MG63 (cell line): ENCODE results near the gene PRDM12. TPM values are rescaled to one million over a fixed set of nuclear protein-coding genes. Genes with fewer than 3 reads are reported as not detected.
A peak's percentile ranks its signal among the peaks of the same experiment; 100 is the strongest.

ENCODE experiments used
- DNase-seq: peaks from one replicate; pipeline ENCODE4 v3.0.0-alpha.2; 2020
- H3K27me3 ChIP-seq: fragments of 250-450 bp; sonication (Bioruptor Pico); 2 replicates; pipeline ENCODE4 v1.5.1; 2020; ENCODE audit warnings: mild to moderate bottlenecking, moderate library complexity
- H3K36me3 ChIP-seq: fragments of 250-450 bp; sonication (Bioruptor Pico); 2 replicates; pipeline ENCODE4 v1.5.1; 2020; ENCODE audit warnings: mild to moderate bottlenecking, moderate library complexity
- H3K4me3 ChIP-seq: fragments of 250-450 bp; sonication (Bioruptor Pico); 2 replicates; pipeline ENCODE4 v1.5.1; 2020; ENCODE audit warnings: mild to moderate bottlenecking, moderate library complexity
- H3K9me3 ChIP-seq: fragments of 250-450 bp; sonication (Bioruptor Pico); 2 replicates; pipeline ENCODE4 v1.5.1; 2020; ENCODE audit warnings: mild to moderate bottlenecking, moderate library complexity
- total RNA-seq: library from RNA; depleted of rRNA; stranded (reverse); fragments of >200 nt; shearing (Covaris generic); gene quantifications from 2 replicates; pipeline ENCODE4 v1.2.3, GENCODE V29; 2014; ENCODE audit warnings: low replicate concordance

The PRDM12 gene
- total RNA-seq, 1 experiment from 2014 or later = not detected

DNA sequence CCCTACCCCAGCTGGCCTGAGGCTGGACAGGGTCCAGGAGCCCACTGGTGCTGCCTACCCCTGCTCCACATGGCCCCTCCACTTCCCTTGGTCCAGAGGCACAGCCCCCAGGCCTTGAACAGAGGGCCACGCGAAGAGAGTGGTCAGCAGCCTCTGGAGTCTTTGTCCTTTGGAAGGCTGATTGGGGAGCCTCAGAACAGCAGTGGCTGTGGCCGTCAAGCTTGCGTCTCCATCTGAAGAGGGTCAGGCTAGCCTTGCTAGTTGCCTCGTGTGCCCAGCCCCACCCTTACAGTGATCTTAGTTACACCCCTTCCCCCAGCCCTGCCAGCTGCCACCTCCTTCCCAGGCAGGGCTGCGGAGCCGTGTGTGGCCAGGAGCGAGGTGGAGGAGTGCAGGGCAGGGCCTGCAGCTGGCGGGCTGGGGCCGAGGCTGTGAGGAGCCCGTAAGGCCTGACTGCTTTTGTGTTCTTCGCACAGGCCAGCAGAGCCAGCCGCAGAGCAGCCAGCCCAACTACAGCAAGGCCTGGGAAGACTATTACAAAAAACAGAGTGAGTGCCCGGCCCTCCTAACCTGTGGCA is 30.1 kb upstream of the PRDM12 start:
- no peaks in the 10 kb centered on the region for H3K27me3 ChIP-seq
- no peaks in the 10 kb centered on the region for H3K9me3 ChIP-seq
- H3K4me3 ChIP-seq = no peak overlapping the region
- no peak for DNase-seq
- peaks cover 36% of the 10 kb centered on the region for H3K36me3 ChIP-seq

DNA sequence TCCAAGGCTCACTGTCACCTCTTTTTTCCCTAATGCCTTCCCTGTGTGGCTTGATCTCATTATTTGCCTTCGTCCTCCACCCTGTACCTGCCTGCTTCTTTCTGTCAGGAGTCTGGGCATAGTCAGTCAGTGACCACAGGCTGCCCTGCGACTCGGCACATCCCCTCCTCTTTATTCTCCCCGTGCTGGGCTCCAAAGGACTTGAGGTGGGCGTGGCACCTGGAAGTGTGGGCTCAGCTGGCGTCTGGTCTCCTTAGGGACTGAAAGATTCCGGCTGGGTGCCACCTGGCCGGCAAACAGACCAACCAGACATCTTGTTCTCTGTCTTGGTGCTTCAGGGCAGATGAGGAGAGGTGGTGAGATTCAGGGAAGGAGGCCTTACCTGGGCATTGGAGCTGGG is 29.6 kb upstream of the PRDM12 start:
- peaks cover 36% of the 10 kb centered on the region for H3K36me3 ChIP-seq
- no peaks in the 10 kb centered on the region for H3K9me3 ChIP-seq

DNA sequence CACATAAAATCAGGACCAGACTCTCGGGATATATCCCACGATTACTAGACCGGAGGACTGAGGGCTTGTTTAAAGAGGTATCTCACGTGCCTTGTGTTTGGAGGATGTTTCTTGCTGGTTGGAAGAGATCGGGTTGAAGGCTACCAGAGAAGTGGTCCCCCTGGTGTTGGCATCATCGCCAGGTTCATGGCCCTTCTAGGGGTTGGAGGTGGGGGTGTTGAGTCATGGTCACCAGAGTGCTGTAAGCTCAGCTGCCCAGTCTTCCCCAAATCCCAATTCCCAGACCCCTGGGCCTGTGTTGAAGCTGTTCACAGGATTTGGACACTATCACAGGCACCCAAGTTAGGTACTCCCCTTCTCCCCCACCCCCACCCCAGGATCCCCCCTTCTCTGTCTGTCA is 29.1 kb upstream of the PRDM12 start:
- Histone ChIP-seq H3K36me3 (peaks cover 32% of the 10 kb centered on the region), H3K27me3 (no peaks in the 10 kb centered on the region), H3K9me3 (no peaks in the 10 kb centered on the region), H3K4me3 (no peak overlapping the region)
- no peak for DNase-seq

More for the DNA sequence above, 29.6 kb upstream of the PRDM12 start:
- Histone ChIP-seq H3K4me3 (no peak overlapping the region), H3K27me3 (no peaks in the 10 kb centered on the region)
- no peak for DNase-seq

DNA sequence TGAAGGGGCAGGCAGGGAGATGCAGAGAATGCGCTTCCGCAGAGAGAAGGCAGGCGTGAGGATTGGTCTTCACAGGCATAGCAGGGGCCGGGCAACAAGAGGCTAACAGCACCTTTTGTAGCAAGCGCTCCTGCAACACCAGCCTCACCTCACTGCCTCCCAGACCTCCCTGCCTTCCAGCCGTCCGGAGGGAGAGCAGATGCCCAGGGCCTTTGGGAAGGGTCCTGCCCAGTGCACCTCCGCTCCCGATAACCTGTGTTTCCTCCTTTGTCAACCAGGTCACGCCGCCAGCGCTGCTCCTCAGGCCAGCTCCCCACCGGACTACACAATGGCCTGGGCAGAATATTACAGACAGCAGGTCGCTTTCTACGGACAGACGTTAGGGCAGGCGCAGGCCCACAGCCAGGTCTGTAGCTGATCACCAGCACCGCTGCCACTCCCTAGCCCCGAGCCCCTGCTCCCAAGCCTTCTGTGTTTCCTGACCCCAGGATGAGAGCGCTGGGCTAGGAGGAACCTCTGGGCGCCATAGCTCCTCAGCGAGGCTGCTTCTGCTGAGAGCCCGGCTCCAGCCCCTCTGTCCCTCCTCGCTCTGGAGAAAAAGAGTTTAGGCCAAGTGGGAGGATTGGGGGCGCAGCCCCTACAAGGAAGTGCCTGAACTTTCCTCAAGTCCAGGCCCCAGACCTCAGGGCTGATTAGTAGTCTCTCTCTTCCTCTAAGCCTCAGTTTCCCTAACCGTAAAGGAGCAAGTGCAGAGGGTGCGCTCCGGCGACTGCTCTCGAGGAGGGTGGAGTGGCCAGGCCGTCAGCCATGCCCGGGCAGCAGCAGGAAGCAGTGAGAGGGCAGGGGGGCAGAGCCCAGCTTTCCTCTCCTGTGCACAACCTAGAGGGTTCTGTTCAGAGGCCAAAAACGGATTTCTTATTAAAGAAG is 28.4 kb upstream of the PRDM12 start:
- no peak overlapping the region for H3K4me3 ChIP-seq
- DNase-seq = no peak
- H3K9me3 ChIP-seq = no peaks in the 10 kb centered on the region
- H3K36me3 ChIP-seq = peaks cover 26% of the 10 kb centered on the region
- H3K27me3 ChIP-seq = no peaks in the 10 kb centered on the region

DNA sequence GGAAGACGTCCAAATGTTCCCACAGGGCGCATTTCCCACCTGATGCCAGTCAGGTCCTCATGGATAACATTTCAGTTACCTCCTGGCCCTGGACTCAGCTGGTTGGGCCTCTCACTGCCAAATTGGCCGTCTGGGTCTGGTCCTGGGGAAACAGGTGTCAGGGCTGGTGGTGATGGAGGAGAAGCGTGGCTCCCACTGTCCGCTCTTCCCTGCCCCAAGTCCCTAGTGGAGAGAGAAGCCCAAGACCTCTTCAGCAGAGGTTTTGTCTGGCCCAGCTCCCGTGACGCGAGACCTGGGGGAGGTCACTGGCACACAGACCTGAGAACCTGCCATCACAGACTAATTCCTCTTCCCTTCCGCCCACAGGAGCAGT is 27.8 kb upstream of the PRDM12 start:
- H3K36me3 ChIP-seq = peaks cover 19% of the 10 kb centered on the region
- DNase-seq = no peak
- H3K27me3 ChIP-seq = no peaks in the 10 kb centered on the region
- H3K9me3 ChIP-seq = no peaks in the 10 kb centered on the region
- H3K4me3 ChIP-seq = no peak overlapping the region

DNA sequence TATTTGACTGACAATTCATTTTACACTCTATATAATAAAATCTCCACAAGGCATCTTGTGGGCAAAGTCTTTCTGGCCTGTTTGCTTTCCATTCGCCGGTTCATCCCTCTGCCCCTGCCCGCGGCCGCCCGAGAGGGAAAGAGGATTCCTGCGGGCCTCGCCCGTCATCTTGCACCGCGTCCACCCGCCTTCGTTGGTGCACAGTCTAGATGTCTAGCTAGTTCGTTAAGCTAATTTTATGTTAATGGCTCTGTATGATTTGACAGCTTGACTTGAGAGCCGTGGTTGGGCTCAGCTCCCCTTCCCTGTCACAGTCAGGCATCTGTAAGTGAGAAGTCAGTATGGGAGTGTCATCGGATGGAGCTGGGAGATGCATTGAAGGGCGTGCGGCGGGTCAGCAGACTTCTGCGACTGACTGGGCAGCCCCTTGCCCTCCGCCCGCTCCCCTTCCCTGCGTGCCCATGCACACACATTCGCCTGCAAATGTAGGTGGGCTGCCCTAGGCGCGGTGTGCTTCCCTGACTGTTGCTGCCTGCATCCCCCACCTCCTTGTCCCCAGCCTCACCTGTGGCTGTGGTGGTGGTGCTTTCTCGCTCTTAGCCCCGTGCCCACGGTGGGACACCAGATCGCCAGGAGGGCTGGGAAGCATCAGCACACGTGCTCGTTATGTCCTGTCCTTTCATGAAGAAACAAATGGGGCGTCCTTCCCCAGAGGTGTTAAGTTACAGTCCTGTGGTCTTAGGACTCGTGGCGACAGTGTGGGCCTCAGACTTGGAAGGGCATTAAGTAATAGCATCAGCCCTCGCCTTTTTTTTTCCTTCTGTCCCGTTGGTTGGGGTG is 25.9 kb upstream of the PRDM12 start:
- Histone ChIP-seq H3K27me3 (no peaks in the 10 kb centered on the region), H3K4me3 (no peak overlapping the region), H3K36me3 (peaks cover 18% of the 10 kb centered on the region), H3K9me3 (no peaks in the 10 kb centered on the region)
- DNase-seq = no peak

DNA sequence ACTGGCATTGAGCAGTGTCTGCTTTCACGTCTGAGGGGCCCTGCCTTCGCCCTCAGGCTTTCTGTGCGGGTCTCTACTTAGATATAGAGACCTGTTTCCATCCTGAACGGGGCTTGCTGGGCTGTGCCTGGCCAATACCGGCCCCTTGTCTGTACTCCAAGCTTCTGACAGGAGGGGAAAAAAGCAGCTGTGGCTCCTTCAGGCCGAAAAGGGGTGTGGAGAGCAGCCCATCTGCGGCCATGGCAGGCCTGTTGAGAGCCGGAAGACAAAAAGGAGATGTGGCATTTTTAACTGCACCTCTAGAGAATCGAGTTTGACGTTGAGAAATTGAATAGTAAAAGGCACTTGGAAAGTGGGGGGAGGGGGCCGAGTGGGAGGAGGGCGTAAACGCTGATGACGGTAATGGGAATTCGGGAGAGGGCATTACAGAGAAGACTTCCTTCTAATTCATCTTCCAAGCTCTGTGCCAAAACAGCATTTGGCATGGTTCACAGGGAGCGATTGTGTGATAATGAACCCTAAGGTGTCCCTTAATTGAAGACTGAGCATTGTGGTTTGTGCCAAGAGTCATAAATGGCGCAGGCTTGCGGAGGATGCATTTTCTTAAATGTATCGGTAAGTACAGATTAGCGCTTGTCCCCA is 25.1 kb upstream of the PRDM12 start:
- Histone ChIP-seq H3K27me3 (no peaks in the 10 kb centered on the region), H3K36me3 (peaks cover 17% of the 10 kb centered on the region), H3K9me3 (no peaks in the 10 kb centered on the region), H3K4me3 (no peak overlapping the region)
- no peak for DNase-seq

DNA sequence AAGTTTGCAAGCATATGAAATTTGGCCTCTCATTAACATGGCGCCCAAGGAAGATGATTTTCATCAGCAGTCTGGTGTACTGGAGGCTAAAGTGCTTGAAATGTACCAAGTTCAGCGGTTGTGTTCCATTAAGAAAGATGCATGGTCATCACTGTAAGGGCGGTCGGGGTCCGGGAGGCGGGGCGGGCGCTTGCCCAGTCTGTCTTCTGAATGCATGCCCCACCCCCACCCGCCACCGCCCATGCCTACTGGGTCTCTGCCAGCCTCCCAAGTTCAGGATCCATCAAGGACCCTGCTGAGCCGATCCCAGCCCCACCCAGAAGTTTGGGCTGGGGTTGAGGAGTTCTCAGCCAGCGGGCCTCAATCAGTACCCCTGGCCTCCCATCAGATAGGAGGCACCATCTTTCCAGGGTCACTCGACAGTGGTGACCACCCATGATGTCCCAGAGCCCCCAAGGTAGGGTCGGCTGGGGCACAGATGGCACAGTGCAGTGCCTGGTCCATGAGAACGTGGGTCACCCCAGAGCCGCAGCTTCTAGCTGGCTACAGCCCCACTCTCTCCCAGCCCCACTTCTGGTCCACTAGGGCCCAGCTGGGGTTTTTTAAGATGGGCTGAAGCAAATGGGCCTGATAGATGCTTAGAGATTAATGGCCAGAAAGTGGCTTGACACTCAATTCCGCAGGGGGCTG is 24.4 kb upstream of the PRDM12 start:
- Histone ChIP-seq H3K27me3 (no peaks in the 10 kb centered on the region), H3K36me3 (peaks cover 15% of the 10 kb centered on the region), H3K4me3 (no peak overlapping the region), H3K9me3 (no peaks in the 10 kb centered on the region)
- no peak for DNase-seq

DNA sequence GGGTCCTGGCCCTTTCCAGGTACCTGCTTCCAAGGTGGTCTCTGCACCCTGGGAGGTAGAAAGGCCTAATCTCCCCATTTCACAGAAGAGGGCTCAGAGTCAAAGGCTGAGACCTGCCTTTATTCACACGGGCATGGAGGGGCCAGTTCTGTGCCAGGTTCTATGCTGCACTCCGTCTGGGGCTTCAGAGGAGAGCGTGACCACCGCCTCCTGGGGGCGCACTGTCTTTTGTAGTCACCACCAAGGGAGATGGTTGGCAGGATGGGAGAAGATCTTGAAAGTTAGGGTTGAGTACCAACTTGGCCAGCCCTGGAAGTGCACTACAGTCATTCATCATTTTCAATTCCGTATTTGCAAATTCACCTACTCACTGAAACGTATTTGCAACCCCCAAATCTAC is 23.7 kb upstream of the PRDM12 start:
- no peaks in the 10 kb centered on the region for H3K9me3 ChIP-seq
- H3K27me3 ChIP-seq = no peaks in the 10 kb centered on the region
- peaks cover 15% of the 10 kb centered on the region for H3K36me3 ChIP-seq
- no peak for DNase-seq
- H3K4me3 ChIP-seq = no peak overlapping the region

DNA sequence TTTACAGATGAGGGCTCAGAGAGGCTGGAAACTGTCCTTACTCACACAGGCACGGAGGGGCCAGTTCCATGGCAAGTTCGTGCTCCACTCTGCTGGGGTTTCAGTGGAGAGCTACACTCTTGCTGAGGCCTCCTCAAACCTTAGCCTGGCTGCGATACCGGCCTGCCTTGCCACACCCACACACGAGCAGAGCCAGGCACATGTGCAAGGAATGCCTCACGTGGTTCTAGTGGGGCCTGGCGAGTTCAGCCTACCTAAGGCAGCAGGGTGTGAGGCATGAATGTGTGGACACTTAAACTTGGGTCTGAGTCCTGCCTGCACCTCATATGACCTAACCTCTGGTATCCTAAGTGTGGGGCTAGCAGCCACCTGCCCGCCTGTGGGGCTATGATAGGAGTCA is 21.5 kb upstream of the PRDM12 start:
- Histone ChIP-seq H3K27me3 (no peaks in the 10 kb centered on the region), H3K9me3 (no peaks in the 10 kb centered on the region), H3K36me3 (peaks cover 5% of the 10 kb centered on the region; the same call in 1 of the 2 replicates), H3K4me3 (no peak overlapping the region)
- DNase-seq = no peak

DNA sequence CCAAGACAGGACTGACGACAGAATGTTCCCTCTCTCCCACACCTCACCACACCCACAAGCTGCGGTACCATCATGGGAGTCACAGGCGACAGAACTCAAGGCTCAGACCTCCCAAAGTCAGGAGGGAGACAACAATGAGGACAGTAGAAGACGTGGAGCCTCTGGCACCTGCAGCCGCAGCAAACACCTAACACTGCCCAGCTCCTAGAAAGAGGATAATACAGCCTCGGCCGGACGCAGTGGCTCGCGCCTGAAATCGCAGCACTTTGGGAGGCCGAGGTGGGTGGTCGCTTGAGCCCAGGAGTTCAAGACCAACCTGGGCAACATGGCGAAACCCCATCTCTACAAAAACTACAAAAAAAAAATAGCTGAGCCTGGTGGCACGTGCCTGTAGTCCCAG is 13.2 kb upstream of the PRDM12 start:
- no peaks in the 10 kb centered on the region for H3K9me3 ChIP-seq
- H3K27me3 ChIP-seq = no peaks in the 10 kb centered on the region
- H3K4me3 ChIP-seq = no peak overlapping the region
- no peaks in the 10 kb centered on the region for H3K36me3 ChIP-seq
- DNase-seq = no peak

DNA sequence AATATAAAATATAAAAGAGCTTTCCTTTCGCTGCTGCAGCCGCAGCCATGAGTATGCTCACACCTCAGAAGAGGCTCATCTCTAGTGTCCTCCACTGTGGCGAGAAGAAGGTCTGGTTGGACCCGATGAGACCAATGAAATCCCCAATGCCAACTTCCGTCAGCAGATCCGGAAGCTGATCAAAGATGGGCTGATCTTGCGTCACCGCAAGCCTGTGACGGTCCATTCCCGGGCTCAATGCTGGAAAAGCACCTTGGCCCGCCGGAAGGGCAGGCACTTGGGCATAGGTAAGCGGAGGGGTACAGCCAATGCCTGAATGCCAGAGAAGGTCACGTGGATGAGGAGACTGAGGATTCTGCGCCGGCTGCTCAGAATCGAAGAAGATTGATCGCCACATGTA is 12.6 kb upstream of the PRDM12 start:
- DNase-seq = no peak
- Histone ChIP-seq H3K36me3 (no peaks in the 10 kb centered on the region), H3K9me3 (no peaks in the 10 kb centered on the region), H3K27me3 (no peaks in the 10 kb centered on the region), H3K4me3 (no peak overlapping the region)

DNA sequence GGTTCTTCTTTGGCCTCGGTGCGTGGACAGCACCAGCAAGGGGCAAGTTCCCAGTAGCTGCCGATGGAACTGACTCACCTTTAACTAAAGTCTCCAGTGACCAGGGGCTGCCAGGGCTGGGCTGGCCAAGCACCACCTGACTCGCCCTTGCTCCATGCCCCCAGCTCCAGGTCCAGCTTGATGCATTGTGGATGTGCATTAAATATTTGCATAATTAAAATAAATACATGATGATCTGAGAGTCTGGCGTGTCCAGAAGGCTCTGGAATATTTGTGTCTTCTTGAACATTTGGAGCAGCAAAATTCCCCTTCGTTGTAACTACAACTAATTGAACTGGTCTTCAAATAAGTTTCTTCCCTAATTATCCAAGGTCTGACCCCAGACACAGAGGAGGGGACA is 9.5 kb upstream of the PRDM12 start:
- H3K27me3 ChIP-seq = peaks cover 17% of the 10 kb centered on the region
- peaks cover 2% of the 10 kb centered on the region; the same call in 1 of the 2 replicates for H3K9me3 ChIP-seq
- no peaks in the 10 kb centered on the region for H3K36me3 ChIP-seq
- DNase-seq = peak; percentile 23
- H3K4me3 ChIP-seq = no peak overlapping the region

DNA sequence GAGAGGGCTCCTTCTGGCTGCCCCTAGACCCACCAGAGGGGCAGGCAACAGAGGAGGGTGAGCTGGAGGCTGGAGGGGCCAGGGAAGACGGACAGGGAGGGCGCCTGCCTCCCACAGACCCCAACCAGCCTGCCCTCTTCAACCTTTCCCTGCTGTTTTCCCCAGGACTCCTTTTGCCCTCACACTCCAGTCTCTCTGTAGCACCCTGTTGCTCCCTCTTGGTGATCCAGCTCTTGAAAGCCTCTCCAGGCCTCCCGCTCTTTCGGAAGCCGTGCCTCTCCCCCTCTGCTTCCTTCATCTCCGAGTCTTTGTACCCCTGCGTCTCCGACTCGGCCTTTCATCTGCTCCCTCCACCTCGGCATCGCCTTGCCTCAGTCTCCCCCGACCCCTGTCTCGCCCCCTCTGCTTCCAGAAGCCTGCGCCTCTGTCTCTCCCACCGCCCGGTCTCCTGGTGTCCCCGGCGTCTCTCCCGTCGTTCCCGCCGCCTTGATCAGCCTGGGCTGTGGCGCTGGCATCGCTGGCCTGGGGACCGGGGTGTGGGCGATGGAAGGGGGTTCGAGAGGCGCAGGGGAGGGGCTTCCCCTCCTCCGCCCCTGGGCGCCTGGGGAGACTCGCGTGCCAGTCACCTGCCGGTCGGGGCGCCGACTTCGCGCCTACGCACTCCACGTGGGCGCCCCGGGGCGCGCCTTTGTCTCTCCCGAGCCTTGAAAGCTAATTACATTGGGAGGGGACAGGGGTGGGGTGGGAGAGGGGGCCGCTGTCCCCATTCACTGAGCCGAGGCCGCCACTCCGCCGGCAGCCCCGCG is 5.3 kb upstream of the PRDM12 start:
- Histone ChIP-seq H3K4me3 (no peak overlapping the region), H3K36me3 (no peaks in the 10 kb centered on the region), H3K27me3 (peaks cover 59% of the 10 kb centered on the region), H3K9me3 (peaks cover 2% of the 10 kb centered on the region; the same call in 1 of the 2 replicates)
- DNase-seq = no peak

DNA sequence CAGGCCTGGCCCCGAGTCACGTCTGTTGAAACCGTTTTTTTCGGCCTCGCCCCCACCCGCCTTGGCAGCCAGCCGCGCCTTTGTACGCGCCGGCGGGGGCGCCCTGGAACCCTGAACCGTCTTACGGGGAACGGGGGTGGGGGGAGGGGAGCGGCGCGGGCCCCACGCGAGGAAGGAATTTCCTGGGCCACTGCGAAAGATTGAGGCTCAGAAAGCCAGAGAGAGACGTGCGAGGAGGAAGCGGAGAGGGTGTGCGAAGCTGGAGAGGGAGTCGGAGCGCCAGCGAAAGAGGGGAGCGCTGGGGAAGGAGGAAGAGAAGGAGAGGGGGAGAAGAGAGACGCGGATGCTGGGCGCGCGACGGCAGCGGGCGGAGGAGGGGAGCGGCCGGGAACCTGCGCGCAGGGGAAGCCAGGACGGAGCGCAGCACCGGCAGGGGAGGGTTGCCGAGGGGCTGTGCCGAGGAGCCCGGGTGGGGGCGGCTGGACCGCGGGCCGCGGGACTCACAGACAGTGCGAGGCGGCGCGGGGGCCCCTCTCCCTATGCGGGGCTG is 4.6 kb upstream of the PRDM12 start:
- peaks cover 66% of the 10 kb centered on the region for H3K27me3 ChIP-seq
- no peak for DNase-seq
- H3K4me3 ChIP-seq = no peak overlapping the region
- peaks cover 2% of the 10 kb centered on the region; the same call in 1 of the 2 replicates for H3K9me3 ChIP-seq
- H3K36me3 ChIP-seq = no peaks in the 10 kb centered on the region
